Dedifferentiated amniotic fluid mesenchymal stem cell (primary cell): ENCODE results near the gene C2orf69.

ENCODE experiments used
- DNase-seq: peaks from one replicate; pipeline ENCODE4 v3.0.0-alpha.2; 2016; ENCODE audit errors: extremely low spot score

C2orf69 gene

DNA sequence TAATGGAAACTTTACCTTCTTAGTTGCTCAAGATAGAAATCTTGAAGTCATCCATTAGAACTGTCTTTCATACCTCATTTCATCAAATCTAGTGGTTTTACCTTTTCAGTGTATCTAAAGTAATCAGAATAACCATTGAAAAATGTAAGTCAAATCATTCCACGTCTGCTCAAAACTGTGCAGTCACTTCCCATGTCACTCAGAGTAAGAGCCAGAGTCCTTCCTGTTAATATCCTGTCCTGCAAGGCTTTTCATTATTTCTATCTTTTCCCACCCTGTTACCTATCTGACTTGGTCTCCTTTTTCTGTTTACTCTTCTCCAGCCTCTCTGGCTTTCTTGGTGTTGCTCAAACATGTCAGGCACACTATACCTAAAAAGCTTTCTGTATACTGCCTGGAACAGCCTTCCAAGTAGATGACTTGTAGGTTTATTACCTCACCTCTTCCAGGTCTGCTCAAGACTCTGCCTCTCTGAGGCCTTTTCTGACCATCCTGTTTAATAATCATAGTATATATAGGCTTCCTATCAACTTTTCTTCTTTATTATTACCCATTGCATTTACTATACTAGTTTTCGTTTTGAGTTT, 3.4 kb downstream of the C2orf69 start:
- DNase-seq, result no peak

DNA sequence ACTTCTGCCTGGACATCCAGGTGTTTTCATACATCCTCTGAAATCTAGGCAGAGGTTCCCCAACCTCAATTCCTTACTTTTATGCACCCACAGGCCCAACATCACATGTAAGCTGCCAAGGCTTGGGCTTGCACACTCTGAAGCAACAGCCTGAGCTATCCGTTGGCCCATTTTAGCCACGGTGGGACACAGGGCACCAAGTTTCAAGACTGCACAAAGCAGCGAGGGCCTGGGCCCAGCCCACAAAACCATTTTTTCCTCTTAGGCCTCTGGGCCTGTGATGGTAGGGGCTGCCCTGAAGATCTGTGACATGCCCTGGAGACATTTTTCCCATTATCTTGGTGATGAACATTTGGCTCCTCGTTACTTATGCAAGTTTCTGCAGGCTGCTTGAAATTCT, 5.9 kb downstream of the C2orf69 start:
- no peak for DNase-seq

DNA sequence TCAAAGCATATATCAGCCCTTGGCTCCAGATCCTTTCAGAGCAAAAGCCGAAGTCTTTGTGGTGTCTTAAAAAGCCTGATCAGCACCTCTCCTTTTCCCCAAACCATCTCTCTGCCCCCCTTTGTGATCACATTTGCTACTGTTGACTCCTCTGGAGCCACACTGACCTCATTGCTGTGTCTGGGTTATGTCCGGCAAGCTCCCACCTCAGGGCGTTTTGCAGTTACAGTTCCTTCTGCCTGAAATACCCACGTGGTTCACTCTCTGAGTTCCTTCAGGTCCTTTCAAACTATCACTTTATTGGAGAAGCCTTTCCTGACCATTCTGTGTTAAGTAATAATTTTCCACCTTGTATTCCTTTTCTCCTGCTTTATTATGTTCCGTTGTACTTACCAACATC, 11.8 kb downstream of the C2orf69 start:
- DNase-seq, result no peak

DNA sequence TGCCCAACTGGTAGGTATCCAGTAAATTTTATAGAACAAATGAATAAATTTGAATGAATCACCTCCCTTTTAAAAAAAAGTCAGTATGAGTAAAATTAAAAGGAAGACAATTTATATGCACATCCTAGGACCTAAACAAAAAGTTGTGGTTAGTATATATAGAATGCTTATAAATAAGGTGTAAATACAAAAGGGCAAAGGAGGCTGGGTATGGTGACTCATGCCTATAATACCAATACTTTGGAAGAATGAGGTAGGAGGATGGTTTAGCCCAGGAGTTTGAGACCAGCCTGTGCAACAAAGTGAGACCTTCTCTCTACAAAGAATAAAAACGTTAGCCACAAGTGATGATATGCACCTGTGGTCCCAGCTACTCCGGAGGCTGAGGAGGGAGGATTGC, 12.8 kb downstream of the C2orf69 start:
- no peak for DNase-seq

DNA sequence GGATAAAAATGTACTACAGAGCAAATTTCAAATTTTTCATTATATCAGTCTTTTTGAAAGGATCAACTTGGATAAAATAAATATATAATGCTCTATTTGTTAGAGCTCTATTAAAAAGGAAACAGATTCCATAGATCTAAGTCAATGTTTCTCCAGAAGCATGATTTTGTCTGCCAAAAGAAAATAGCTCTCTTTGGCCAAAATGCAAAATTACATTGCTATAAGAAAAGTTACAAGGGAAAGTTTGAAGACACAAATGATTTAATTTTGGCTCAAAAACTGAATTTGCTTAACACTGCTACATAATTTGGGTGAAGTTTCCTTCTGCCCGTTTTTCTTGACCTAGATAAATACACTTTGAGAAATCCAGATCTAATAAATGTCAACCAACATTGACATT, 15.7 kb downstream of the C2orf69 start:
- no peak for DNase-seq

DNA sequence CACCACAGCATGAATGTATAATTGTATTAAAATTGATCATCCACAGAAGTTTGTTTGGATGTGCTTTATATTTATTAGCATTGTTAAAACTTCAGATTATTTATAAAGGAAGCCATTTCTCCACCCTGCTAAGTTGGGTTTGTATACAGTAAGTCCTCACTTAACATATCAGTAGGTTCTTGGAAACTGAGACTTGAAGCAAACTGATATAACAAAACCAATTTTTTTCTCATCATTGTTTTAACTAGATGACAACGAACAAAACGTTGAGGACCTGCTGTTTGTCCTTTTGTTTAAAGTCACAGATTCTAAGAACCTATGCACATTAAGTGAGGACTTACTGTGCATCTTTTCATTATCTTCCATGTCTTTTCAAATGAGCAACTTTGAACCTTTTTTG, 17.1 kb downstream of the C2orf69 start:
- no peak for DNase-seq

DNA sequence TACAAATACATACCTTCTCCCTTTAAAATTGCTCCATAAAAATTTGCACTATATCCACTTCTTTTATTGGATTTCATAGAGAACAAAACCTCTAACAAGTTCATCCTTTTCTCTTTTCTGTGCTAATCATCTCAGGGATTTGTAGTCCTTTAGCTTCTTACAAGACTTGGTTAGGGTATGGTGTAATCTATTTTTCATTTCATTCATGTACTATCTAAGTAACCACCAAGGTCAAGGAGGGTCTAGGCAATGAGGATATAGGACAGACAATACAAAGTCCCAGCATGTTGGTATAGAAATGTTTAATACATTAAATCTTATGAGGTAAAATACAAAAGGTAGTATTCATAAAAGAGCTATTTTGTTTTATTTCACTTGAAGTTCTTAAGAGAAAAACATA, 17.5 kb downstream of the C2orf69 start:
- DNase-seq, result no peak

DNA sequence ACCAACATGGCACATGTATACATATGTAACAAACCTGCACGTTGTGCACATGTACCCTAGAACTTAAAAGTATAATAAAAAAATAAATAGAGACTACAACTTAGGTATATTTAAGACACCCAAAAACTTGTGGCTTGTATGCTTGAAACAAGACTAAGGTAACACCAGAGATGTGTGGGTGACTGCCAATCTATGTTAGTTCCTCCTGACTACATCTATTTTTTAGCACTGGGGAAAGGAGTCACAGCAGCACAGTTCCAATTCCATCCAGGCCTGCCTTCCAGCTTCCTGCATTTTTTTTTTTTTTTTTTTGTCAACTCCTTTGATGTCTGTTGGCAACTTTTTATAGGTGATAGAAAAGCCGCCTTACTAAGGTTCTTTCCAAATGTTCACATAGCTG, 18.2 kb downstream of the C2orf69 start:
- DNase-seq, result no peak

DNA sequence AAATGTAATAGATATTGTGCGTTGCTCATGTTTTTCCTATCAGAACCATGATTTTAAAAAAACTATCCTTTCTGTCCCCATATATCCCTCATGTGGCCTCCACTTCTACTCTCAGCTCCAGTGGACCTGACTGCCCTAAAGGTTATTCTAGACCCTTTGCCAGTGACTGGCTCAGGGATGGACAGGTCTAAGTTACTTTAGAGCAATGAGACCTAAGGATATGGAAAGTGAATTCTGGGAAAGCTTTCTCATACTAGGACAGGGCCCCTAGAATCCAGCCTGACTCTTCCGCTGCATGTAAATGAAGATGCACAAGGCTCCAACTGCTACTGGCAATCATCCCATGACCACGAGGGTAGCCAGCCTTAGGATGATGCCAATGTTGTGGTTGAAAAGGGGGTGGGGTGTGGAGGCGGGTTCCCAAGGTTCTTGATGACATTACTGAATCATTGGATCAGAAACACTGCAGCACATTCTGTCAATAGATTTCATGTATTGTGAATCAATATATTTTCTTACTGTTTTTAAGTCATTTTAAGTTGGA, 21.3 kb downstream of the C2orf69 start:
- no peak for DNase-seq

DNA sequence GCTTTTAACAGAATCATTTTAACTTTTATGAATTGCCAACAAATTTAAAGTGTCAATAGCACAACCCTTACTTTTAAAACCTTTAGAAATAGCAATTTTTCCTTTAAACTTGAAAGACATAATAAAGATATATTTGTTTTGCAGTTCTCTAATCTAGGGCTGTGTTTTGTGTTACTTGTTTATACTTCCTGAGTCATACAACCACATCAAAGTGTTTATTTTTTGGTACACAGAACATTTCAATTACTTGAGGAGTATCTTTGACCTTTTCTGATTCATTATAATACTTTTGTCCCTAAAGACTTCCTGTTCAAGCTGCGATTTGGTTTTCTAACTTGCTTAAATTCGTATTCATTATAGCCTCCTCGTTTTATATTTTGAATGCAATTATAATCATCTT, 22.4 kb downstream of the C2orf69 start:
- no peak for DNase-seq

DNA sequence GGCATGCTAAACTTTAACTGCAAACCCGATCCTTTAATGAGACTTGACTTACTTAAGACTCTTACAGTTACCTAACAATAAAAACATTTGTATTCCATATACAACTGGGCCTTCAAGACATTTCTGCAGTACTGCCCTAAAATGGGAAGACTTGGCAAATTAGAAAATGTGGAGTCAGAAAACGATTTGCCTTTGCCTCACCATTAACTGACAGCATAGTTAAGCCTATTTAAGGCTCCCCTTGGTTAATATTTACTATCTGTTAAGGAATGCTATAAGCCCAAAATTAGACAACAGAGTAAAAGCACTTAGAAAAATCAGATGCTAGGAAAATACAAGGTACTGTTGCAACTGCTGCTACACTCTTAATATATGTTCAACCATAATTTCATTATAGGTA, 25.5 kb downstream of the C2orf69 start:
- no peak for DNase-seq

DNA sequence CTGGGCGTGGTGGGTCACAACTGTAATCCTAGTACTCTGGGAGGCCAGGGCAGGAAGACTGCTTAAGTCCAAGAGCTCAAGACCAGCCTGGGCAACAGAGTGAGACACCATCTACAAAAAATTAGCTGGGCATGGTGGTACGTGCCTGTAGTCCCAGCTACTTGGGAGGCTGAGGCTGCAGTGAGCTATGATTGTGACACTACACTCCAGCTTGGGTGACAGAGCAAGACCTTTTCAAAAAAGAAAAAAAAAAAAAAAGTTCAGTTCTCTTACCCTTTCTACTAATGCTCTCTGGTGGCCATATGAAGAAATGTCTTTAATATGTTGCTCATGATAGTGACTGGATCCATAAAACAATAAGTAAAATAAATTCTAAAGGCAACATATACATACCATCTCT, 29.3 kb downstream of the C2orf69 start:
- peak; percentile 36 for DNase-seq

DNA sequence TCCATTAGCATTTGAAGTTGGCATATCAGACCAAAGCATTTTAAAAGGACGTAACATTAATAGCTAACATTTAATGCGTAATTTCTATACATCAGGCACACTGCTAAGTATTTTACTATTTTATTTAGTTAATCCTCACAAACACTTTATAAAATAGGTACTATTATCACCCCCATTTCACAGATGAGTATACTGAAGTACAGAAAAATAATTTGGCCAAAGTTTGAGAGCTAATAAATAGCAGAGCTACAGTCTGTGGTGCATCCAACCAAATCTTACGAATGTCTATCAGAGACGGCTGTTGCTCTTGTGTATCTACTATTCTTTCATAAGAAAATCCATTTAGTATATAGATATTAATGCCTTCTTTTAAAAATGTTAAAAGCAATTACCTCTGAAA, 32.3 kb downstream of the C2orf69 start:
- DNase-seq, result no peak

DNA sequence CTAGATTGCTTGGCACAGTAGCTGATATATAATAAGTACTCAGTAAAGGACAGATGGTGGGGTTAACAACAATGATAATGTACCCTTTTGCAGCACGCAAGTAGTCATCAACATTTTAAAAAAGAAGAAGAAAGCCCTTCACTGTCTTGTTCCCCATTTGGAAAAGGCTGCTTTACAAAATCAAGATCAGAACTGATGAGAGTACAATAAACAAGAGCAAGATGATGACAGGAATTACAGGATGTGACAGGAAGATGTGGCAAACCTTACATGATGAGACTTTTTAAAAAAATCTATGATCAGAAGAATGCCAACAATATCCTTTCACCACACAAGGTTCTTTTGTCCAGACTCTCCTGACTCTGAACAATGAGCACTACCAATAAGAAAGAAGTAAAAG, 35.1 kb downstream of the C2orf69 start:
- no peak for DNase-seq

DNA sequence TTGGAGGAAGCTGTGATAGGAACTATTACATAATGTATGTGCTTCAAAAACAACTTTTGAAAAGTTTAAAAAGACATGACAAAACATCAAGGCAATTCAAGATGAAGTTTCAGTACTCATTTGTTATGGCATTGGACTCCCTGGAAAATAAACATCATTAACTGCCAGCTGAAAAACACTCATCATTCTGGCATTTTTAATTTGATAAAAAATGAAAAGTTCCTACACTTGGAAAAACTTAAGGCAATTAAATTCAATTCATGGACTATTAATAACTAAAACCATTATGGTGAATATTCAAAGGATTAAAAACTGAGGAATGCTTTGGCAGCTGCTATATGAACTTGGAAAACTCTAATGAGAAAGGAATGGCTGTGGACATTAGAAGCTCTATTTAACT, 35.7 kb downstream of the C2orf69 start:
- no peak for DNase-seq

DNA sequence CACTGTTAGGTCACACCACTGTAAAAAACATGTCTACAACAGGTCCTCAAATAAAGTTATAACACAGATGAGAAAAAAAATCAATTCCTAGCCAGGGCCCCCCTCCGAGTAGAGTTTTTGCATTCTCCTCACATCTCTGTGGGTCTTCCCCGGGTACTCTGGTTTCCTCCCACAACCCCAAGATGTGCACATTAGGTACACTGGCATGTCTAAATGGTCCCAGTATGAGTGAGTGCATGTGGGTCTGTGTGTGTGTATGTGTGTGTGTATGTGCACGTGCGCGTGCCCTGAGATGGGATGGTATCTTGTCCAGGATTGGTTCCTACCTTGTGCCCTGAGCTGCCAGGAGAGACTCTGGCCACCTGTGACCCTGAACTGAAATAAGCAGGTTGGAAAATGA, 39.3 kb downstream of the C2orf69 start:
- DNase-seq, result no peak

DNA sequence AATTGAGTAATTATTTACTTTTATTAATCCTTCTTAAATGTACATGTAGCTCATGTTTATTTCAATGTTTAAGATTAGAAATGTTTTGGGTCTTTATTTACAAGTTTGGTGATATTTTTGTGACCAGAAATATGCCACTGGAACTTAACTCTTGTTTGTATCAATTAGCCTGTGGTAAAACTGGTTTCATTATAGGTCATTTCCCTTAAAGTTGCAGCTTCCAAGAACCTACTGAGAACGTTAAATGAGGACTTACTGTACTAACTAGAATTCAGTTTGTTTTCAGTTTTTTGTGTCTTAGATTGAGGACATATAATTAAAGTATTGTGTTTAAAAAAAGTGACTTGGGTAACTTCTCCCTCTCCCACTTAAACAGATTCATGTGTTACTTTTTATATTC, 39.9 kb downstream of the C2orf69 start:
- no peak for DNase-seq

DNA sequence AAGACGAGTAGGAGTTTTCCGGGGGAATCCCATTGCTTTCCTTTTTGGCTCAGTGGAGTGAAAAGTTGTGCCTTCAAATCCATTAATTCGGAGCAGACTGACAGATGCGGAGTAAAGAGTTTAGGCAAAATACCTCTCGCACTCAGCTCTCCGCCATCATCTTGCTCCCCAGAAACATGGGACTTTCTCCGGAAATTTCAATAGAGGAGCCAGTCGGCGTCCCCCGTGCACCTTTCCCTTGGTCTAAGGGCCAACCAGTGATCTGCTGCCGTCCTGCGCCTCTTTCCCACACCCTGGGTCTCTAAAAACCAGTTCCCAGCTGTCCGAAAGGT, 43.9 kb downstream of the C2orf69 start:
- DNase-seq, result no peak

DNA sequence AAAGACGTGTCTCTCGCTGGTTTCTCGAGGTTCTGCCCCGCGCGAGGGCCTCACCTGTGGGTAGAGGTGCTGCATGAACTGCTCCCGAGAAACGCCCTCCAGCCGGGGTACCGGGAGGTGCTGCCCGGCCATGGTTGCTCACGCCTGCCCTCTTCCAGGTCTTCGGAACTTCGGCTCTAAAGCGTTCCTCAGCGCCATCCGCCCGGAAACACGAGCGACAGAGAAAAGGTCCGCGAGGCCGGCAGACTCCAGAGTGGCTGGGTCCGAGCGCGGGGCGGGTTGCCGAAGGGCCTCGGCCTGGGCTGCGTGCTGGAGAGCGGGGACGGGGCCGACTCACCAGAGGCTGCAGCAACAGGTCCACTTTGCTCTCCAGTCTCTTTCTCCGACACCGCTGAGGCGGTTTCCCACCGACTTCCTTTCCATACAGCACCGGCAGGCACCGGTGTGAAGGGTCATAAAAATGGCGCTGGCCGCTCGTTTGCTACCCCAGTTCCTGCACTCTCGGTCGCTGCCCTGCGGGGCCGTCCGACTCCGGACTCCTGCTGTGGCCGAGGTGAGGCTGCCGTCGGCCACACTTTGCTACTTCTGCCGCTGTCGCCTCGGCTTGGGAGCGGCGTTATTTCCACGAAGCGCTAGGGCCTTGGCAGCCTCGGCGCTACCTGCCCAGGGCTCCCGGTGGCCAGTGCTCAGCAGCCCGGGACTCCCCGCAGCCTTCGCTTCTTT, 44.4 kb downstream of the C2orf69 start, which contains the start of the genes MAIP1 and TYW5:
Gene MAIP1 (plus strand): TSS at position 244 of the 723 bp plus-strand sequence. CDS start 217 bp downstream, at position 461.
Gene TYW5 (minus strand): TSS at position 153 of the 723 bp plus-strand sequence. CDS start 21 bp downstream, at position 132.
- DNase-seq, result peak; percentile 79

DNA sequence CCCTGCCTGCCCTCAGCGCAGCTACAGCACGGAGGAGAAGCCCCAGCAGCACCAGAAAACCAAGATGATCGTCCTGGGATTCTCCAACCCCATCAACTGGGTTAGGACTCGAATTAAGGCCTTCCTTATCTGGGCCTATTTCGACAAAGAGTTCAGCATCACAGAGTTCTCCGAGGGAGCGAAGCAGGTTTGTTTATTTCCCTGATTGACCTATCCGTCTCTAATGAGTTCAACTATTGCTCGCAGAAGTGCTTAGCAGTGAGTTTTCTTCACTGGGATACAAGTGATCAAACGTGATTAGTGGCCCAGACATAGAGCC, 44.9 kb downstream of the C2orf69 start:
- DNase-seq, result no peak

DNA sequence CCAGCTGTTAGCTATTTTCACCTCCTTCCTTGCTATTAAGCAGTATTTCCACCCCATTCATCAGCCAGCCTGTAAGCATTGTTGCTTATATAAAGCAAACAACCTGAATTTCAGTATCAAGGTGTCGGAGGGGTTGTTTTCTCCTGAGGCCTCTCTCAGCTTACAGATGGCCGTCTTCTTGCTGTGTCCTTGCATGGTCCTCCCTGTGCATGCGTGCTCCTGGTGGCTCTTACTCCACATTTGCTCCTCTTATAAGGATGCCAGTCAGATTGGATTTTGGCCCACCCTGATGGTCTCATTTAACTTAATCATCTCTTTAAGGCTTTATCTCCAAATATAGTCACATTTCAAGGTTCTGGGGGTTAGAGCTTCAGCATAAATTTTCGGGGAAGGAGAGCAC, 46.9 kb downstream of the C2orf69 start:
- no peak for DNase-seq

DNA sequence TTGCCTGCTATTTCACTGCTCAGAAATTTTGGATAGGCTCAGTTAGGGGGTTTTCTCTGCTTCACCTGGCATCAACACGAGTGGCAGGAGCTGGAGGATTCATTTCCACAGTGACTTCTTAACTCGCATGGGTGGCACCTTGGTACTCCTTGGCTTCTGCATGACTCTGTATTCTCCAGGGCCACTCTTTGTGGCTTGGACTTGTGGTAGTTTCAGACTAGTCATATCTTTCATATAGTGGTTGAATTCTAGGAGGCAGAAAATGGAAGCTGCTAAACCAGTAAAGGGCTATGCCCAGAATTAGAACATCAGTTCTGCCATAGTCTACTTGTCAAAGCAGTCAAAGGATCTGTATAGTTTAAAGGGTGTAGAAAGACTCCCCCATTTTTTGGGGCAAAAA, 51.1 kb downstream of the C2orf69 start:
- no peak for DNase-seq

DNA sequence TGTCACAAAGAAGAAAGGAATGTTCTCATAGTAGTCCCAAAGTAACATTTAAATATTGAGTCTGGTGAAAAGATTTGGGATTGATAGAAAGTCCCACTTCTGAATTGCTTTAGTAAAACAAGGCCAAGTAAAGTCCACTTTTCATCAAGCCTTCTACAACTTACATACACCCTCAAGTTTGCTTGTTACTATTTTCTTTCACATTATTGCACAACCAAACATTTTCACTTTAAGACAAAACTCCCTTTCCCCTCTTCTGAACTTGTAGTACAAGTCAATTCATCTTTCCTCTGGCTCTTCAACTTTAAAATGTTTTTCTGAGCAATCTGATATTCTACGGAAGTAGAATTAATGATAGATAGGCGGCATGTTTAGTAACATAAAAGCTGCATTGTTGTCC, 55.3 kb downstream of the C2orf69 start:
- DNase-seq, result no peak

DNA sequence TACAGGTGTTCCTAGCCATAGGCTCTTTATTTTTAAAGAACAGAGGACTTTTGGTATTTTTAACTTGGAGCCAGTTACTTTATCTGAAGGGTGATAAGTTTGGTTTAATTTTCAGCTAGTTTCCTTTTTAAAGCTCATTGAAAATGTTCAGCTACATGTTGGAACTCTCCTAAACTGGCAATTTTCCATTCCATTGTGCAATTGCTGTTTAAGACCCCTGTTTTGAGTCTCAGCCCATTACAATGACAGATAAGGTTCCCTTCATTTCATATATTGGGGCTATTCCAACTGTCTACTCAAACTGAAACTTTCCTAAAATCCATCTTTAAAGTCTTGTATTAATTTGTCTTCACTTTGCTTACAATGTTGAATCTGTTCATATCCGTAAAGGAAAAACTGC, 55.9 kb downstream of the C2orf69 start:
- no peak for DNase-seq
